LHCN-M2 (cell line): ENCODE measurements around the gene NONO. TPM values are rescaled to one million over a fixed set of nuclear protein-coding genes. Genes with fewer than 3 reads are reported as not detected.
"Not testable (repeated sequence)": the region's sequence is repeated elsewhere in the genome, so short reads cannot be mapped to it uniquely, and the experiment has no call there.

Experiments
- DNase-seq: peaks from one replicate; pipeline ENCODE4 v3.0.0-alpha.2; 2012; ENCODE audit warnings: low read depth
- total RNA-seq: library from RNA; depleted of rRNA; stranded (reverse); fragments of >200 nt; gene quantifications from 2 replicates; pipeline ENCODE4 v1.2.3, GENCODE V29; 2014

The NONO gene
- total RNA-seq, 1 experiment from 2014 or later = 463 TPM

DNA sequence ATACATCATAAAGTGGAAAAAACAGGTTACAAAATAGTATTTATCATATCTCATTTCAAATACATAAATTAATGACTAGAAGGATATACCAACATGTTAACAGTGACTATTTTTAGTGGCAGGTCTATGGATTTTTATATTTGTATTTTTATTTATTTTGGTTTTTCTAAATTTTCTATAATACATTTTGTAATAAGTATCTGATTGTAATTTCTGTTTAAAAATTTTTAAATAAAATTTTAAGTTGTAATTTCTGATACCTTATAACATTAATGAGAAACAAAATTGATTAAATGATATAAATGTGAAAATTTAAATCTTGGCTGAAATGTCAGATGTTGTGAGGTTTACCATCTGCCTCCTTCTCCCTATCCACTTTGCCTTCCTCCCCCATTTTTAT lies 2.5 kb downstream of the NONO start:
- DNase-seq = no peak

DNA sequence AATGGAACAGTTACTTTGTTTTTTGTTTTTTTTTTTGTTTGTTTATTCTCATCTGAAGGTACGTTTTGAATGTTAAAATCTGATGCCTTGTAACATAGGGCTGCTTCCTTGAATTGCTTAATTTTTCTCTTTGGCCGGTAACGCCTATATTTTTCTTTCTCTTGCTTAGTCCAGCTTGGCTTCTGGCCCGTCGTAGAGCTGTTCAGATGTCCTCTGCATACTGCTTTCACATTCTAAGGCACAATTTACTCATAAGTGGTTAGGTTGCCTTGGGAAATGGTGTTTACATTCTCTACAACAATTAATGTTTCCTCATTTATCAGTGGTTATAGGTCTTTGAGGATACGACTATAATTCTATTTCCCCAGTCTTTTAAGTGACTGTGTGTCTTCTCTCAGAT lies 7.9 kb downstream of the NONO start:
- DNase-seq = no peak

DNA sequence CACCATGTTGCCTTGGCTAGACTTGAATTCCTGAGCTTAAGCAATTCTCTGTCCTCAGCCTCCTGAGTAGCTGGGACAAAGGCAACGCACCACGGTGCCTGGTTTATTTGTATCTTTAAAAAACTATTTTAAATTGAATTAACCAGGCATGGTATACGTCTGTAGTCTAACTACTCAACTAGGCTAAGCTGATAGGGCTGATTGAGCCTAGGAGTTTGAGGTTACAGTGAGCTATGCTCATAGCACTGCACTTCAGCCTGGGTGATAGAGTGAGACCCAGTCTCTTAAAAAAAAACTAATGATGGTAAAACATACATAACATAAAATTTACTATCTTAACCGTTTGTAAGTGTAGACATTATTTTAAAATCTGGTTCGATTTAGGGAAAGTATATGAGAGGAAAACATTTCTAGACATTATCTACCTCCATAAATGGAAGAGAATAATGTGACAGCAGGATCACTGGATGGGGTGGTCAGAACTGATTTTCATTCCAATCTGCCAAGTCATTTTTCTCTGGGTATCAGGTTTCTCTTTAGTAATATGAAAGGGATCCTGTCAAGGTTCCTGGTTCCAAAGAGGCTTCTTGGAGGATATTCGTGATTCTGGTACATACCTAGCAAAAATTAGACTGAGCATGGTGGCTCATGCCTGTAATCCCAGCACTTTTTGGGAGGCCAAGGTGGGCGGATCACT lies 9.4 kb downstream of the NONO start:
- peak; percentile 67 for DNase-seq

DNA sequence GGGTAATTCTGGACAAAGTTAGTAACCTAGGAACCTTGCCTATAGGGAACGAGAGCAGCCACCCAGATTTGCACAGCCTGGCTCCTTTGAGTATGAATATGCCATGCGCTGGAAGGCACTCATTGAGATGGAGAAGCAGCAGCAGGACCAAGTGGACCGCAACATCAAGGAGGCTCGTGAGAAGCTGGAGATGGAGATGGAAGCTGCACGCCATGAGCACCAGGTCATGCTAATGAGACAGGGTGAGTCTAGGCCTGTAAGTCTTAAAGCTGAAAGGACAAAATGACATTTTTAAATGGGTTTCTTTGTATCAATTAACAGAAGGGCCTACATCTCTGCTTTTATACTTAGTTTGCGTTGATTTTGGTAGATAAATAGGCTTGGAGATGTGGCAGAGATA lies 13.4 kb downstream of the NONO start:
- DNase-seq = no peak

DNA sequence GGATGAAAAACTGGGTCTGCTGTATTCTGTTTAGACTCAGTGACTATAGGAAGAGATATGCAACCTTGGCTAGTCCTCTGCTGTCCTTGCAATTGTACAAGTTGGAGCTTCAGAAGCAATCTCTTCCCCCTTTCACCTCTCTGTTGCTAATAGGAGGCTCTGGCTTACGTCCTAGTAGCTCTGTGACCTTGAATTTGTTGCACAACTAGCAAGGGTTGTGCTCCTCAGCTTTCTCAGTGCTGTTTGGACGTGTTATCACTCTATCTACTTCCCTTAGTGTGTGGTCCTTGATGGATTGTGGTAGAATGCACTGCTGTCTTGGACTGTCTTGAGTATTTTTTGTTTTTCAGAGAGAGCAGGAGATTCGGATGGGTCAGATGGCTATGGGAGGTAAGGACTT lies 14.7 kb downstream of the NONO start:
- DNase-seq = no peak

DNA sequence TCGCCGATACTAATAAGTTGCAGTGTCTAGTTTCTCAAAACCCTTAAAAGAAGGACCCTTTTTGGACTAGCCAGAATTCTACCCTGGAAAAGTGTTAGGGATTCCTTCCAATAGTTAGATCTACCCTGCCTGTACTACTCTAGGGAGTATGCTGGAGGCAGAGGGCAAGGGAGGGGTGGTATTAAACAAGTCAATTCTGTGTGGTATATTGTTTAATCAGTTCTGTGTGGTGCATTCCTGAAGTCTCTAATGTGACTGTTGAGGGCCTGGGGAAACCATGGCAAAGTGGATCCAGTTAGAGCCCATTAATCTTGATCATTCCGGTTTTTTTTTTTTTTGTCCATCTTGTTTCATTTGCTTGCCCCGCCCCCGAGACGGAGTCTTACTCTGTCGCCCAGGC lies 16.6 kb downstream of the NONO start:
- not testable (repeated sequence) for DNase-seq

DNA sequence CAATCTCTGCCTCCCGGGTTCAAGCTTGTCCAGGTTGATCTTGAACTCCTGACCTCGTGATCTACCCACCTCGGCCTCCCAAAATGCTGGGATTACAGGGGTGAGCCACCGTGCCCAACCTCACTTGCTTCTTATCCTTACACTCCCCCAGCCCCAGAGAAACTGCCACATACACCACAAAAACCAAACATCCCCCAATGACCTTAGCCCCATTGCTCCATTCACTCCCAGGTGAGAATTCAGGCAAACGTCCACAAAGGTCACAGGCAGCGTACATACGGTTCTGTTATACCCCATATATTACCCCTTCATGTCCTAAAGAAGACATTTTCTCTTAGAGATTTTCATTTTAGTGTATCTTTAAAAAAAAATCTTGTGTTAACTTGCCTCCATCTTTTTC lies 17.1 kb downstream of the NONO start:
- not testable (repeated sequence) for DNase-seq

DNA sequence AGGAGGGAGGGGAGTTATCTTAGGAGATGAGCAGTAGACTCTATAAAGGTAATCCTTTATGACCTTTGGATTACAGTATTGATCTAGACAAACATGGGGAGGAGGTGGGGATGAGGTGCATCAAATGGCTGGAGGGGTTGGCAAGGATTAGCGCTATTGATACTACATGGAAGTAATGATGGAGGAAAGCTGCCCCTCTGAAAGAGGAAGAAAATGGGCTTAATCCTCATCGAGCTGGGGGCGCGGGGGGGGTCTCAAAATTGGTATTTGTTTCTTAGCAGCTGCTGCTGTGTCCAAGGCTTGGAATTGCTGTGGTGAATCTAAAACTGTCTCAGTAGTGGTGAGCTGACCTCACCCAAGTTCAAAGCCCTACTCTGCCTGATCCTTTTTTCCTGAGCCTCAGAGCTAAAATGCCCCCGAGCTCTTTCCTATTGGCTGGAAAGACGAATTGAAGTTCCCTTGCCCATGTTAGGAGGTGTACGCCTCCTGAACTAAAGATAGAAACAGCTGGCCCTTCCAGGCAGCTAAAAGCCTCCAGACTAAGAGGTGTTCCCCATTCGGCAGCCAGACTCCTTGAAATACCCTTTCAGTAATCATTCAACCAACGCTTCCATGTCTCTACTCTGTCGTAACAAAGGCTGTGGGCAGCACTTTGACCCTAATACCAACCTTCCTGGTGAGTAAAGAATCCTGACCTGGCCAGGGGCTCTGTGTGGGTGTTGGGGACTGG lies 17.9 kb downstream of the NONO start, which contains the start of gene ITGB1BP2:
ITGB1BP2 (plus strand) TSS at position 556 of the 730 bp plus-strand sequence; CDS start at position 613, 57 bp downstream.
- DNase-seq = peak; percentile 57

DNA sequence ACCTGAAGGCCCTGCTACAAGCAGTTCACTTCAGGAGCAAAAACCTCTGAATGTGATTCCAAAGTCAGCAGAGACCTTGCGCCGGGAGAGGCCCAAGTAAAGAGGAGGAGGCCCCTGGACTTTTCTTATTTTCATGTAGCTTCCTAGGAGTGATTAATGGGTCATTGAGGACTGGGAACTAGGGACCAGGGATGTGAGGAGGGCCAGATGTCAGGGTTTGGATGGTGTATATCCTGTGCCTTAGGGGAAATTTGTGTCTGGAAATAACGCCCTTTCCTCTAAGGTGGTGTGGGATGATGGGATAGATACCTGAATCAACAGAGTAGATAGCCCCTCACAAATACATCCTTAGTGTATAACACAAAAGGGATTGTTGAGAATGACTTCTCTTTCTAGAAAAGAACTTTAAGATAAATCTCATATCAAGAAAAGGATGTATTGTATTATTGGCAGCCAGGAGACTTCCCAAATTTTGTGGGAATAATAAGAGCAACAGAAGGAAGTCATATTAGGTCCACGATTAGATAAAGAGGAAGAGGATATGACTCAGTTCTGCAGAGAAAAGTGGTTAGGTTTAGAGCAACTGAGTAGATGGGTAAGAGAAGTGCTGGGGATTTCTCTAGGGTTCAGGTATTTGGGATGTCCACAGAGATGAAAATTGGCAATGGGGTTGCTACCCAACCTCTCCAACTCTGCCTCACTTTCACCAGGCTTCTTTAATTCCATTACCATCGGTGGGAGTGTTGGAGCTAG lies 19.2 kb downstream of the NONO start:
- DNase-seq = no peak

DNA sequence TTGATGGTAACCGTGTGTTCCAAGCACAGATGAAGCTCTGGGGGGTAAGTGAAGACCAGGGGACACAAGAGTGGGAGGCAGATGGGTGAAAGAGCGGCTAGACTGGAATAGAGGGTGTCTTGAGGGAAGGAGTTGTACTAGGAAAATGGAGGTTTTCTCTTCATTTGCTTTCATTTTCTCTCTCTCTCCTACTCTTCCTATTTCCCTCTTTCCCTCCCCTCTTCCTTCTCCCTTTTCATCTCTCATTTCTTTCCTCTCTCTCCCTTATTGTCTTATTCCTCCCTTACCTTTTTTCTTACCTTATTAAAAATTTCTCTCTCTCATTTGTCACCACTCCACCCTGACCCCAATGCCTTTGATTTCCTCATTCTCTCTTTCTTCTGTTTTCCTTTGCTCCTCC lies 21.1 kb downstream of the NONO start:
- DNase-seq = no peak

DNA sequence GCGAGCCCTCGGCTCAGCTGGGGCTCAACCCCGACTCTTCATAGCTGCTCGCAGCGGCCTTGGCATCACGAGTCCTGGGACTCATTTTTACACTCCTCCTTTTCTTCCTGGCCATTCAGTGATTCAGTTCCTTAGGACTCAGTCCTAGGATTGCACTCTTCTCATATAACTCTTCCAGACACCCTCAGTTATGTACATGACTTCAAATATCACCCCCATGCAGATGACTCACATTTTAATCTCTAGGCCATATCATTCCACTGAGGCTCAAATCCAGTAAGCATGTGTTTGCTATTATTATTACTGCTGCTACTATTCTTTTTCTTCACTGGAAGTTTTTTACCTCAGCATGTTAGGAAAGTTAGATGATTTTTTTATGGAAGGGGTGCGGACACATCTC lies 32.5 kb downstream of the NONO start:
- DNase-seq = peak; percentile 40

DNA sequence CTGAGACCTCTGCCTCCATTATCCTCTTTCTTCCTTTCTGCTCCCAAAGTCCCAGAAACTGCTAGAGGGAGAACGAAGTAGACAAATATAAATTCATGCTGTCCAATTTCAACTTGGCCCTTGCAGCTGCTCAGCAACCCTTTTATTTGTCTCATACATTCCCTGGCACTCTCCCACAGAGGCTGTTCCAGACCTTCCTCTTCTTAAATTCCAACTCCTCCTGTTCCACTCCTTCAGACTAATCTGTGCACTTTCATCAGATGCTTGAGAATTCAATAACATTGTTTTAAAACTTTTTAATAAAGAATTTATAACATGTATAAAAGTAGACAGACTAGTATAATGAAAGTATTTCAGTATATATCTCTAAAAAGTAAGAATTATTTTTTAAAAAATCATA lies 33.5 kb downstream of the NONO start:
- not testable (repeated sequence) for DNase-seq

DNA sequence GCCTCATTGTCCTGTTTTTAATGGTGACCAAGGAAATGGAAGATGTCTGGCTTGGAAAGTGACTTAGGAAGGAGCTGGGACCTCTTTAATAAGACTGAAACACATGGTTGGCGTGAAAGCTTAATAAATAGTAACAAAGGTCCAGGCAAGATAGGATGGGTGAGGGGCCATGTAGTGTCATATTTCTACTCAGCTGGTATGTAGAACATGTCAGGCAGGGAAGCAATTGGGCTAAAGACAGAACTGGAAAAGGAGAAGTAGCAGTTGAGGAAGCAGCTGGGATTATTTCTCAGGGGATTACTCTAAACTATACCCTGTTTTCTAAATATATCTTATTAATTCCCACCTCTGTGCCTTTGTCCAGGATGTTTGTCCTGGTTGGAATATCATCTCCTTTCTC lies 36.7 kb downstream of the NONO start:
- DNase-seq = no peak

DNA sequence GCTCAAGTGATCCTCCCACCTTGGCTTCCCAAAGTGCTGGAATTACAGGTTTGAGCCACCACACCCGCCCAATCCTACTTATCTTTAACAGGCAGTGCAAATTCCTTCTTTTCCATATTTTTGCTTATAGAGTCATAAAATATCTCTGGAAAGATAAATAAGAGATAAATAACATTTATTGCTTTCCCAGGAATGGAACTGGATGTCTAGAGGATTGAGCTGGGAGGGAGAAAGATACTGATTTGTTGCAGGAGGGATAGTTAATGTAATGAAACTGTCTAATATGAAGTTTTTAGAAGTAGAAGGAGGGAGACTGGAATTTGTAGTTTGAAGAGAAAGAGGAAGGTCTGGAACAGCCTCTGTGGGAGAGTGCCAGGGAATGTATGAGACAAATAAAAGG lies 38.3 kb downstream of the NONO start:
- no peak for DNase-seq

DNA sequence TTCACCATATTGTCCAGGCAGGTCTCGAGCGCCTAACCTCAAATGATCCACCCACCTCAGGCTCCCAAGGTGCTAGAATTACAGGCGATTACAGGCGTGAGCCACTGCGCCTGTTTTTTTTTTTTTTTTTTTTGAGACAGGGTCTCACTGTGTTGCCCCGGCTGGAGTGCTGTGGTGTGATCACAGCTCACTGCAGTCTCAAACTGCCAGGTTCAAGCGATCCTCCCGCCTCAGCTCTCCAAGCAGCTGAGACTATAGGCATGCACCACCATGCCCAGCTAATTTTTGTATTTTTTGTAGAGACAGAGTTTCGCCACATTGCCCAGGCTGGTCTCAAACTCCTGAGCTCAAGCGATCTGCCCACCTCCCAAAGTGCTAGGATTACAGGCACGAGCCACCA lies 41.0 kb downstream of the NONO start:
- DNase-seq = not testable (repeated sequence)

DNA sequence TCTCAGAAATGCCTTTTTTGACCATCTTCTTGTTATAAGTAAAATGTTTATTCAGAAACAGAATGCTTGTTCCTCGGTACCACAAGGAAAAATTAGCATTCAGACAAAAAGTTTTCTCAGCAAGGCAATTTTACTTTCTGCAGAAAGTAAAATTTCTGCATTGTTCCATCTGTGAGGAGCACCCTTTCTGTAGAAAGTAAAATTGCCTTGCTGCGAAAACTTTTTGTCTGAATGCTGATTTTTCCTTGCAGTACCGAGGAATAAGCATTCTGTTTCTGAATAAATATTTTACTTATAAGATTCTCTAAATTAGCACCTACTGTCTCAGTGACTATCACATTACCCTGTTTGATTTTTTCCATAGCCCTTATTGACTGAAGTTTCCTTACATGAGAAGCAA lies 43.0 kb downstream of the NONO start:
- DNase-seq = no peak

DNA sequence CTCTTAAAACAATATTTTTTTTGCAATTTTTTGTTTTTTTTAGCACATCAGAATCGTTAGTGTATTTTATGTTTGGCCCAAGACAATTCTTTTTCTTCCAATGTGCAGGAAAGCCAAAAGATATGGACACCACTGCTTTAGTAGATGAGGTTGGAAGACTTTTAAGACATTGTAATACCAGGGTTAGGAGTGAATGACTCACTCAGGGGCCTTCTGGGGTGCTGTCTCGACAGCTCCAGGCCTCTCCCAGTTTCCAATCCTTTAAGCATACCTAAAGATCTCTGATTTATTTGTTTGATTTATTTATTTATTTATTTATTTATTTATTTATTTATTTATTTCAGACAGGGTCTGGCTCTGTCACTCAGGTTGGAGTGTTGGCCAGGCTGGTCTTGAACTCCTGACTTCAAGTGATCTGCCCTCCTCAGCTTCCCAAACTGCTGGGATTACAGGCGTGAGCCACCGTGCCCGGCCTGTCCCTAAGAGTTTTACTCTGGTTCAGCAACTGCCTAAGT lies 65.8 kb downstream of the NONO start:
- DNase-seq = not testable (repeated sequence)

DNA sequence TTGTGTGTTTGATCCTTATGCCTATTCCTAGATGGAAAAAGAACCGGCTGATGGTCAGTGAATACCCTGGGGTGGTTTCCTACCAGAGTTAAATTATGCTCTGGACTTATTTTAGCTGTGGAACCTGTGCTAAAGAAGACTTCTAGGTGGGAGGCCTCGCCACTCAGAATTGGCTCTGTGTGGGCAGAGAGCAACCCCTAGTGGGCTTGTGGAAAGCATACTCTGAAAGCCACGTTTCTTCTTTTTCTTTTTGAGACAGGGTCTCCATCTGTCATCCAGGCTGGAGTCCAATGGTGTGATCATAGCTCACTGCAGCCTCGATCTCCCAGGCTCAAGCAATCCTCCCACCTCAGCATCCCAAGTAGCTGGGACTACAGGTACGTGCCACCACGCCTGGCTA lies 66.4 kb downstream of the NONO start:
- not testable (repeated sequence) for DNase-seq
